HG03575 (cell line): ENCODE measurements around the gene SEMA4D.
A peak's percentile ranks its signal among the peaks of the same experiment; 100 is the strongest.

Experiments used
- ATAC-seq: cut with Tn5 transposase; IDR thresholded peaks from one replicate; pipeline ENCODE4 v1.9.1; 2021; ENCODE audit not compliant: unreplicated experiment, insufficient number of reproducible peaks, low FRiP score; ENCODE audit errors: extremely low read depth

The SEMA4D gene

DNA sequence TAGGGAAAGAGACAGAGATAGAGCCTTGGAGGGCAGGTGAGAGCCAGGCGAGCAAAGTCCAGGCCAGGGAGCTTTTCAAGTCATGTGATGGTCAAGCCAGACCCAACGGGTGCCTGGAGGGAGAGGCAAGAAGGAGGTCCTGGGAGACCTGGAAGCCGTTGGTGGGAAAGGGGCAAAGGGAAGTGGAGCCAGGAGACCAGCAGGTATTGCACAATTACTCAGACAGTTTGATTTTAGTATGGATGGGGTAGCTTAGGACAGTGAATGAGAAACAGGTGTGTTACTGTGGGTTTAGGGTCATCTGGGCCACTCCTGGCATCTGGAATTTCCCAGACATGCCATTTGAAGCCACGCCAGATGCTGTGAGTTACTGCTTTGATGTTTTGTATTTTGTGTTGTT is 174.5 kb downstream of the SEMA4D start:
- no peak for ATAC-seq

DNA sequence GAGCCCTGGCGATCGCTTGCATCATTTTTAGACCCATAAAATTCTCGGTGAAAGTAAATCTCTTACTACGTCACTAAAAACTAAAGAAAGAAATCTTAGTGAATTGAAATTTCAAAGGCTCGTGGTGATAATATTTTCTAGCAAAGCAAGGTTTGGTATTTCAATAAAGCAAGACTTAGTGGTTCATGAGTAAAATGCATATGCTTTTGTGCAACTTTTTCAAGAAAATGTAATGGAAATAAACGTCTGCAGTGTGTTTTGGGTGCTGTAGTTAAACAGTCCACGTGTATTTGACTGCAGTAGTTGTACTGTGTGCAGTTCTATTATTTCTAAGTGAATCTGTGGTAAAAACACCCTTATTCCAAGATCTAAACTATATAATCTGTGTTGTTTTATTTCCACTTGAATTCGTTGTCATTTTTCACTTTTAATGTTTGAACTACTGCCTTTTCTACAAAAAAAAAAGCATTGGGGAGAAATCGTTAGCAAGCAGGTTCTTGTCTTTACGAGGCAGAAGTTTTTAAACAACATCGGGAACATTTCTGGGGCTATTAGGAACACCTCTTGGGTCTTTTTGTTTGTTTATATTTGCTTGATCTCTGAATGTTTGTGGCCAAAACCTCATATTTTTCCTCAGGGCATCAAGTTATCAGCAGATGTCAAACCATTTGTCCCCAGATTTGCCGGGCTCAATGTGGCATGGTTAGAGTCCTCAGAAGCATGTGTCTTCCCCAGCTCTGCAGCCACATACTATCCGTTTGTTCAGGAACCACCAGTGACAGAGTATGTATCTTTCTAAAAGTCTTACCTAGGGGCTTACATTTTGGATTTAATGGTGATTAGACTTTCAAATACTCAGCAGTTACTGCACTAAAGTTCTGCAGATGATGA is 178.7 kb downstream of the SEMA4D start:
- ATAC-seq, result no peak

DNA sequence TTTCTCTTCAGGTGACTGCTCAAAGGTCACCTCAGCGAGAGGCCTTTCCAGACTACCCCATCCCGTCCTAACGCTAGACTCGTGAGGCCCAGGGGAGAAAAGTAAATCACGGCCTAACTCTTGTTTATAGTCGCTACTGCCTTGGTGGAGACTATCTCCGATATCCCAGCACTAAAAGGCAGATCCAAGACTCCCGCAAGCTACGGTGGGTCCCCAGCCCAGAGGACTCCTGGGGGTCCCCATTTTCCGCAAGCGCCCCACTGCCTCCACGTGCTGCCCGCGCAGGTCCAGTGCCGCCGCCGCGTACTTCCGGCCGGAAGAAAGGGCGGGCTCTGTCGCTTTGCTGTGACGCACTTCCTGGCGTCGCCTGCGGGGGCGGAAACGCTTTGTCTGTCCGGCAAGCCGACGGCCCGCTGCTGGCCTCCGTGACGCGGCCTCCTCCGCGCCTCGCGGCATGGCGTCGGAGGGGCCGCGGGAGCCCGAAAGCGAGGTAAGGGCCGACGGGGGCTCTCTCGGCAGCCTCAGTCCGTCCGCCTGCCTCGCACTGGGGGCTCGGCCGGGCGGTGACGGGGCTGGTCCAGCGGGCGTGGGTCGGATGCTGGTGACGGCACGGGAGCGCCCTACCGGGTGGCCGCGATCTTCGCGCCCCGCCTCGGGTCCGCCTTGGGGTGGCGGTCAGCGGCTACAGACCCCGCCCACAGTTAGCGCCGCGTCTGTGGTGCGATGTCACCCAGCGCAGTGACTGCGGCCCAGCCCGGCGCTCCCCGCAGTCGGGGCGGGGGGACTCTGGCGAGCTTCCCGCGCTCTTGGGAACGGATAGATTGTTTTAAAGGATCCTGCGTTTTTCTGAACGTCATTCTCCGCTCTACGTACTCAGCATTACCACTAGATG is 179.5 kb downstream of the SEMA4D start, which contains the start of gene SECISBP2:
Gene SECISBP2, plus strand, starts transcription at position 378 of the 892 bp plus-strand sequence. Its CDS starts 77 bp downstream, at position 455.
- peak; percentile 39 for ATAC-seq

- ATAC-seq, result no peak
Observed at GRCh38 chr9:89317282-89317681, 180.6 kb downstream of the SEMA4D start.

GRCh38 chr9:89315482-89315881 is 182.4 kb downstream of the SEMA4D start:
- no peak for ATAC-seq

DNA sequence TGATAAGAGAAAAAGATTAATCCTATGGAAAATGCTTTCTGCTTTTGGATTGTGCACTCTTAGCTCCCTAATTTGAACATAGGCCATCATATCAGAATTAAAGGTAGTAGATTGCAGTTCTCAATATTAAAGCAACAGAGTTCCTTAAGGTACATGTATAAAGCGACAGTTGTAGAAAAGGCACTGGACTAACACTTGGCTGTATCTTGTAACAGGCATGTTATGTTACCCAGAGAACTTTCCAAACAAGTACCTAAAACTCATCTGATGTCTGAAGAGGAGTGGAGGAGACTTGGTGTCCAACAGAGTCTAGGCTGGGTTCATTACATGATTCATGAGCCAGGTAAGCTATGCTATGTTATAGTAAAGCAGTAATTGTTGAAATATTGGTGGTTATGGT is 183.0 kb downstream of the SEMA4D start:
- ATAC-seq, result no peak

- ATAC-seq, result no peak
Observed at GRCh38 chr9:89313842-89314241, 184.1 kb downstream of the SEMA4D start.

DNA sequence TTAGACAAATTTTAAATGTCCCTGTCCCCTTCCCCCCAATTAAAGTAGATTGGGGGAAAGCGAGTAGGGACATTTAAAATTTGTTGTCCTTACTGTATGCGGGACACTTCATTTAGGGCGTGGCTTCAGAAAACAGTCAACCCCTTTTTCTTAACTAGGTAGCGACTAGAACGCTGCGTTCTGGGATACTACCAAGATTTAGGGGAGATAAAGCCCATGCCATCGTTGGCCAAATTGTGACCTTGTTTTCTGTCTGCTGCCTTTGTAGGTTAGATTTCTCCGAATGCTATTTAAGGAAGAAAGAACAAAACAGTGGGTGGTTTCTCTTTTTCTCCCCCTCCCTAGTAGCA is 185.7 kb downstream of the SEMA4D start:
- no peak for ATAC-seq

DNA sequence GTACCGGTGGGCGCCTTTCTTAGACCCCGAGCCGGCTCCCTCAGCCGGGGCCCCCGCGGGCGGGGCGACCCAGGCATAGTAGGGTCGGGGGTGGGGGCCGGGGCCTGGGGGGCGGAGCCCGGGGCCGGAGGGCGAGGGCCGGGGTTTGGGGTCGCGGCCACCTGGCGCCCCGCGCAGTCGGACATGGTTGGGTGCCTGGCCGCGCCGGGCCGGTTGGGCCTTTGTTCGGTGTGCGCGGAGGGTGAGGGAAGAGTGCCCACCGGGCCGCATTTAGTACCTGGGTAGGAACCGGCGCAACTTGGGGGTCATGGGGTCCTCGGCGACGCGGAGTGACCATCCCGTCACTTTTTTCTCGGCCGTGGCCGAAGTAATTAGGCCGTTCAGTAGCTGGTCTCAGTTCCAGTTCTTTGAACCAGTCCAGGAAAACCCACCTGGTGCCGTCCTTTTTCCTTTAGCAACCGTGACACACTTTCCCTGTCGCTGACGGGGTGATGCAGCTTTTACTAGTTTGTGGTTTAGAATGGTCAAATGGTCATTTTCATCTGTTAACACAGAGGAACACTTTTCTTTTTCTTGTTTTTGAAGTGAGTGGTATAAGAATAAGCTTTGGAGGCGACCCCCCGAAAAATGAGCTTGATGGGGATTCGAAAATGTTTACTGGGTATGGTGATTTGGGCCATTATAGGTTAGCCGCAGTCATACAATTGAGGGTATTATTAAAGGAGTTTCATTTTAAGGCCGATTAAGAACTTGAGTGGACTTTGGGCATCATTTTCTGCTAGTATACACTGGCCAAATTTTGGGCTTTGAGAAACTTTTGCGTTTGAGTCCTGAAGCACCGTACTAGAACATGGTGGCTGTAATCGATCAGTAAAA is 186.3 kb downstream of the SEMA4D start:
- ATAC-seq, result no peak
